Astrocyte of the cerebellum (primary cell): ENCODE measurements around the gene PROK2.

ENCODE experiments used
- DNase-seq: peaks from one replicate; pipeline ENCODE4 v3.0.0-alpha.2; 2011; ENCODE audit warnings: low read depth
- H3K4me3 ChIP-seq: 2 replicates; pipeline ENCODE4 v1.5.1; 2011; ENCODE audit warnings: mild to moderate bottlenecking, low read depth, low read length, moderate library complexity
- in situ Hi-C: cut with HindIII; loops from 2 replicates; pipeline ENCODE4 v1.10.0; 2017; ENCODE audit warnings: low sequenced_read_pairs
- TF ChIP-seq, protein P1 (sequence below): IDR thresholded peaks from 2 replicates; pipeline ENCODE4 v1.5.1; 2012; ENCODE audit warnings: low read length, low read depth, moderate library complexity, mild to moderate bottlenecking; ENCODE audit errors: missing control alignments

The PROK2 gene

DNA sequence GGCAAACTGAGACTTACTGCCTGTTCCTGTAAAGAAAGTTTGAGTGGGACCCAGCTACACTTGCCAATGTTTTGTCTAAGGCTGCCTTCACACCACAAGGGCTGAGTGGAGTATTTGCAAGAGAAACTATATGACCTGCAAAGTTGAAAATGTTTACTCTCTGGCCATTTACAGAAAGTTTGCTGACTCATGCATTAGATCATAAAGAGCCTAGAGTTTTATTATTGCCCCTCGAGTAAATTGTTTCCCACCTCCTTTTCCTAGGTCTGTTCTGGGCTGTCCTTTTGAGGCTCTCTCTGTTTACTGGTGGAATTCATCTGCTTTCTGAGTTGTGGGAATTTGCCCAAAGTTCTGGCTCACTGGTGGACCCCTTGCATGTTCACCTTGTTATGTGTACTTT is 6.7 kb upstream of the PROK2 start:
- in situ Hi-C loops, result no loop called here
- TF ChIP-seq, protein P1, sequence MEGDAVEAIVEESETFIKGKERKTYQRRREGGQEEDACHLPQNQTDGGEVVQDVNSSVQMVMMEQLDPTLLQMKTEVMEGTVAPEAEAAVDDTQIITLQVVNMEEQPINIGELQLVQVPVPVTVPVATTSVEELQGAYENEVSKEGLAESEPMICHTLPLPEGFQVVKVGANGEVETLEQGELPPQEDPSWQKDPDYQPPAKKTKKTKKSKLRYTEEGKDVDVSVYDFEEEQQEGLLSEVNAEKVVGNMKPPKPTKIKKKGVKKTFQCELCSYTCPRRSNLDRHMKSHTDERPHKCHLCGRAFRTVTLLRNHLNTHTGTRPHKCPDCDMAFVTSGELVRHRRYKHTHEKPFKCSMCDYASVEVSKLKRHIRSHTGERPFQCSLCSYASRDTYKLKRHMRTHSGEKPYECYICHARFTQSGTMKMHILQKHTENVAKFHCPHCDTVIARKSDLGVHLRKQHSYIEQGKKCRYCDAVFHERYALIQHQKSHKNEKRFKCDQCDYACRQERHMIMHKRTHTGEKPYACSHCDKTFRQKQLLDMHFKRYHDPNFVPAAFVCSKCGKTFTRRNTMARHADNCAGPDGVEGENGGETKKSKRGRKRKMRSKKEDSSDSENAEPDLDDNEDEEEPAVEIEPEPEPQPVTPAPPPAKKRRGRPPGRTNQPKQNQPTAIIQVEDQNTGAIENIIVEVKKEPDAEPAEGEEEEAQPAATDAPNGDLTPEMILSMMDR, result no peak
- no peak overlapping the region for H3K4me3 ChIP-seq
- DNase-seq, result no peak

DNA sequence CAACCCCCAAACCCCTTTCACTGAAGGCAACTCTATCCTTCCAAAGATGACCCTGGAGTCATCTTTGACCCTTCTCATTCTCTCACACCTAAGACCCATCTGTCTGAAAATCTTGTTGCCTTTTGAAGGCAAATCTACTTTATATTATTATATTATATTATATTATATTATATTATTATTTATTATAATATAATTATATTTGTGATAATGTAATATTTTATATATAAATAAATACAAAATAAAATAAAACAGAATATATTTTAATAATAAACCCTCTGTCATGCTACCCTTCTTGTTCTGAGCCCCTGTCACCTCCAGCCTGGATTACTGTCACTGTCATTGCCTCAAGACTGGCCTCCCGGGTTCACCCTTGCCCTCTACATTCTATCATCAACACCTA is 5.0 kb upstream of the PROK2 start:
- in situ Hi-C loops, result no loop called here
- no peak for DNase-seq
- TF ChIP-seq, protein P1, result no peak
- no peak overlapping the region for H3K4me3 ChIP-seq

DNA sequence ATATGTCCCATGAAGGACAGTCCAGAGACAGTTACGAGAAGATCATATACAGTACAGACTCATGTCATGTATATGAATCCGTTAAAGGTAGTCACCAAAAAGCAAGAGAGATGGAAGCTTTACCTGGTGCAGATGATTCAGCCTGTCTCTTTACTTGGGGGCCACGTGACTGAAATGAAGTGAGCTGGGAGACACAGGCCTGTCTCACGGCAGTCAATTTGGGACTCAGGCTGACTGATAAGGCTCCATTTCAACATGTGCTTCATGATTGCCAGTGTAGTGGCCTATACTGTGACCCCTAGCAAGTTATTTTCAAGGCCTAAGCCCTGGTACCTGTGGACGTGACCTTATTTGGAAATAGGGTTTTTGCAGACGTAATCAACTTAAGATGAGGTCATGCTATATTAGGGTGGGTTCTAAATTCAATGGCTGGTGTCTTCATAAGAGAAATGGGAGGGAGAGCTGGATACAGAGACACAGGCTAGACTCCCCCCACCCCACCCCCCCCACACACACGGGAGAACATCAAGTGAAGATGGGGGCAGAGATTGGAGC is 3.0 kb upstream of the PROK2 start:
- TF ChIP-seq, protein P1, result no peak
- no peak overlapping the region for H3K4me3 ChIP-seq
- in situ Hi-C loops, result no loop called here
- DNase-seq, result no peak

DNA sequence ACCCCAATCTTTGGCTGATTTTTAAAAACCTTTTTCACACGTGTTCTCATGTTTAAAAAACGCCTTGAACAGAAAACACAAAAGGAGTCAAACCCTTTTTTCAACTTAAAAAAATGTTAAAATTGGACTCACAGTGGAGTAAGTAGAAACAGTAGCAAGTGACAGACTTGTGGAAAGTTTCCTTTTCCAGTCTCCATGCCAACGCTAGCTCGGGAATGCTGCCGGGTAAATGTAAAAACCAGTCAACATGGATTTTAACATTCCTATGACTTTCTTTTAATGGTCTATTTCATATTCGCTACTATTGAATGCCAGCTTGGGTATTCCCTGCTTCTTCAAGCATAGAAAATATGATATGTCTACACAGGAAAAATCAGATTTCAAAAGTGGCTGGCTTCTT is 1.6 kb upstream of the PROK2 start:
- no peak overlapping the region for H3K4me3 ChIP-seq
- no peak for DNase-seq
- in situ Hi-C loops, result no loop called here
- TF ChIP-seq, protein P1, result no peak

DNA sequence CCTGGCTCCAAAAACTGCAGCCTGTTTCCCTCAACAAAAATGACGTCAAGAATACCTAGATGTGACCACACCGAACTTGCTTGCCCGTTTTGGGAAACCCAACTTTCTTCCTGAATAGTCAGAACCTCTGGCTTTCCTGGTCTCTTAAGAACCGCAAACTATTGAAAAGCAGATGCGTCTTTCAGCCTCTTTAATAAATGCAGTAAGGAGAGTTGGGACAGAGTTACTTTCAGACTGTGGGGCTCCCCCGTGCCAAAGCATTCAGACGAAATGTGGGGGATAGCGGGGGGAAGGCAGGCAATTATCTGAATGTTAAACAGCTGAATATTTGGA is 1.2 kb upstream of the PROK2 start:
- H3K4me3 ChIP-seq, result no peak overlapping the region
- TF ChIP-seq, protein P1, result no peak
- in situ Hi-C loops, result no loop called here
- no peak for DNase-seq

DNA sequence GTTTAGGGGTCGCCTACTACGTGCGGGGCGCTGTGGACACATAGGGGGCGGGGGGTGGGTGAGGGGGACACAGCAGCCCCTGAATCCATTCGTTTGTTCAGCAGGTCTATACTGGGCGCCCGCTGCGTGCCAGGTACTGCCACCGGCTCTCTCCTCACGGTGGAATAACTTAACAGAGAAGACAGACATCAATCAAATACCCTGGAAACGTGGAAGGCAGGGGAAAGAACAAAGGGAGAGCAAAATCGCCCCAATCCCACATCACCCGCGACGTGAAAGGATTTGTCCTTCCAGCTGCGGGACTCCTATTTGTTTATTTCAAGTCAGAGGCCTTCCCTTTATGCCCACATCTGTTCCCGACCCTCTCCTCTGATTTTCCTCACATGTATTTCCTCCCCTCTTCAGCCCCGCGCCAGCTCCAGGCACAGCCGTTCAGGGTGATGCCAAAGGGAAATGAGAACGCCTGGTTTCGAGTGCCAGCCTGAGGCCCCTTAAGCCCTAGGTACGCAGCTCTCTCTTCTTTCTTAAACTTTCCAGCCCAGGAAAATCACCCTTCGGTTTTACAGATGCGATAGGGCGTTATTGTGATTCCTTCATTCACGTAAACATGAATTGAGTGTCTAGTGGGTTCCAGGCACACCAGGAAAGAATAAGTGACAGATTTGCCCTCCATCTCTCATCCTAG is 726 bp upstream of the PROK2 start:
- in situ Hi-C loops, result no loop called here
- no peak overlapping the region for H3K4me3 ChIP-seq
- TF ChIP-seq, protein P1, result no peak
- DNase-seq, result no peak
